ENCODE measurements around the gene KCNJ16.

KCNJ16 gene

GRCh38 chr17:70130289-70130688 is 55.3 kb downstream of the KCNJ16 start:
- DNase-seq (ENCODE audit: low read depth) = no peak

GRCh38 chr17:70132505-70132904 is 57.5 kb downstream of the KCNJ16 start:
- no peak for DNase-seq (ENCODE audit: low read depth)

- no peak for DNase-seq (ENCODE audit: low read depth)
Observed at GRCh38 chr17:70134042-70134441, 59.0 kb downstream of the KCNJ16 start.

- no peak for DNase-seq (ENCODE audit: low read depth)
Observed at GRCh38 chr17:70134777-70135176, 59.8 kb downstream of the KCNJ16 start.

- DNase-seq (ENCODE audit: low read depth) = no peak
Observed at GRCh38 chr17:70136131-70136530, 61.1 kb downstream of the KCNJ16 start.

- DNase-seq (ENCODE audit: low read depth) = peak; percentile 81
Observed at GRCh38 chr17:70137451-70138230, 62.6 kb downstream of the KCNJ16 start.

- peak; percentile 27 for DNase-seq (ENCODE audit: low read depth)
Observed at GRCh38 chr17:70138291-70138865, 63.4 kb downstream of the KCNJ16 start.

GRCh38 chr17:70139449-70139993 is 64.5 kb downstream of the KCNJ16 start:
- DNase-seq (ENCODE audit: low read depth) = no peak

GRCh38 chr17:70144260-70144846 is 69.3 kb downstream of the KCNJ16 start:
- DNase-seq (ENCODE audit: low read depth) = no peak

- no peak for DNase-seq (ENCODE audit: low read depth)
Observed at GRCh38 chr17:70153210-70153609, 78.2 kb downstream of the KCNJ16 start.

GRCh38 chr17:70157151-70157550 is 82.1 kb downstream of the KCNJ16 start:
- no peak for DNase-seq (ENCODE audit: low read depth)

- no peak for DNase-seq (ENCODE audit: low read depth)
Observed at GRCh38 chr17:70158180-70158579, 83.2 kb downstream of the KCNJ16 start.

- DNase-seq (ENCODE audit: low read depth) = no peak
Observed at GRCh38 chr17:70158591-70158990, 83.6 kb downstream of the KCNJ16 start.

GRCh38 chr17:70159980-70160379 is 85.0 kb downstream of the KCNJ16 start:
- no peak for DNase-seq (ENCODE audit: low read depth)

GRCh38 chr17:70161519-70161918 is 86.5 kb downstream of the KCNJ16 start:
- no peak for DNase-seq (ENCODE audit: low read depth)

- no peak for DNase-seq (ENCODE audit: low read depth)
Observed at GRCh38 chr17:70165383-70165782, 90.4 kb downstream of the KCNJ16 start.

- DNase-seq (ENCODE audit: low read depth) = no peak
Observed at GRCh38 chr17:70166615-70167014, 91.6 kb downstream of the KCNJ16 start.

- no peak for DNase-seq (ENCODE audit: low read depth)
Observed at GRCh38 chr17:70168044-70168976, 93.3 kb downstream of the KCNJ16 start.

- DNase-seq (ENCODE audit: low read depth) = no peak
Observed at GRCh38 chr17:70168977-70169708, 94.1 kb downstream of the KCNJ16 start, which contains the start of gene KCNJ2. KCNJ2 (plus strand) TSS chr17:70169532; CDS start chr17:70175040, 5,508 bp downstream.

- DNase-seq (ENCODE audit: low read depth) = no peak
Observed at GRCh38 chr17:70169709-70170597, 94.9 kb downstream of the KCNJ16 start.
